MCF 10A (cell line): ENCODE measurements around the gene ATAD5. TPM values are rescaled to one million over a fixed set of nuclear protein-coding genes. Genes with fewer than 3 reads are reported as not detected.
"Not testable (repeated sequence)": the region's sequence is repeated elsewhere in the genome, so short reads cannot be mapped to it uniquely, and the experiment has no call there.

Experiments
- BruUV-seq: library from RNA; stranded (reverse); fragments of 400-500 nt; replicated peaks from 2 replicates; lab custom pipeline; 2021; lab: Mats Ljungman, UMichigan
- CTCF ChIA-PET: fragments of 300-600 bp; sonication (Branson Sonifier 250); formaldehyde crosslinking; extraction: SDS; loops from one replicate; lab custom pipeline; 2021; ENCODE audit warnings: antibody characterized with exemption, inconsistent platforms; lab: Yijun Ruan, JAX
- POLR2A ChIA-PET: fragments of 300-600, 350-650 bp; sonication (Branson Sonifier 250); formaldehyde crosslinking; extraction: SDS; loops from one replicate; lab custom pipeline; 2020; ENCODE audit warnings: antibody characterized with exemption, inconsistent platforms; lab: Yijun Ruan, JAX
- DNase-seq: peaks from one replicate; pipeline ENCODE4 v3.0.0-alpha.2; 2018; ENCODE audit not compliant: unreplicated experiment
- H3K27ac Mint-ChIP-seq: one replicate; pipeline ENCODE4 v1.8.0; 2022; ENCODE audit warnings: mild to moderate bottlenecking, low read depth, mixed read lengths; ENCODE audit not compliant: unreplicated experiment
- H3K27me3 Mint-ChIP-seq: one replicate; pipeline ENCODE4 v1.8.0; 2022; ENCODE audit warnings: mixed read lengths; ENCODE audit not compliant: insufficient read depth, unreplicated experiment
- H3K36me3 Mint-ChIP-seq: one replicate; pipeline ENCODE4 v1.8.0; 2022; ENCODE audit warnings: mild to moderate bottlenecking, moderate library complexity, mixed read lengths; ENCODE audit not compliant: insufficient read depth, unreplicated experiment
- H3K4me1 Mint-ChIP-seq: one replicate; pipeline ENCODE4 v1.8.0; 2022; ENCODE audit warnings: mixed read lengths; ENCODE audit not compliant: insufficient read depth, unreplicated experiment
- H3K4me3 Mint-ChIP-seq: one replicate; pipeline ENCODE4 v1.8.0; 2022; ENCODE audit warnings: mild to moderate bottlenecking, moderate library complexity, mixed read lengths; ENCODE audit not compliant: unreplicated experiment
- H3K9me3 Mint-ChIP-seq: one replicate; pipeline ENCODE4 v1.8.0; 2022; ENCODE audit warnings: mixed read lengths; ENCODE audit not compliant: unreplicated experiment
- CTCF ChIP-seq: fragments of 200-600 bp; IDR thresholded peaks from one replicate; pipeline ENCODE4 v1.8.0; 2022; ENCODE audit warnings: antibody characterized with exemption, mild to moderate bottlenecking; ENCODE audit not compliant: unreplicated experiment
- intact Hi-C: fragments of 100-400 bp; cut with micrococcal nuclease; formaldehyde crosslinking; loops from 2 replicates; pipeline ENCODE4 v1.14.1; 2022
- total RNA-seq: library from RNA; stranded (reverse); gene quantifications from 2 replicates; pipeline ENCODE4 v1.2.3, GENCODE V29; 2022

The ATAD5 gene
- total RNA-seq, 1 experiment from 2014 or later, result 3.6 TPM

GRCh38 chr17:30905742-30906100, 74.0 kb downstream of the ATAD5 start:
- TSS peak; percentile 65 for BruUV-seq
- POLR2A ChIA-PET, result interaction anchor here (0.7 to 4.9 kb wide), 7 partner anchors 10 to 103 kb away, joined by 3 to 94 read pairs (median 7); partner anchors contain the start of genes ATAD5 and RNF135
- no peak for TF ChIP-seq CTCF
- Mint-ChIP-seq H3K9me3 (no peaks in the 10 kb centered on the region), H3K4me1 (peaks cover 20% of the 10 kb centered on the region), H3K27ac (peak overlapping the region; percentile 98), H3K36me3 (peaks cover 41% of the 10 kb centered on the region), H3K4me3 (peak overlapping the region; percentile 95), H3K27me3 (no peaks in the 10 kb centered on the region)
- intact Hi-C loops, result loop anchor here (1.0 to 2.0 kb wide), 3 partner anchors 66 to 311 kb away; partner anchors contain the start of gene RNF135
- no peak for DNase-seq
- CTCF ChIA-PET, result interaction anchor here (0.9 kb wide), 1 partner anchor 11 kb away, joined by 4 read pairs; no protein-coding TSS in a partner anchor

- TF ChIP-seq CTCF, result no peak
- peak; percentile 90 for DNase-seq
- H3K9me3 Mint-ChIP-seq, result no peaks in the 10 kb centered on the region
- peak within 1 kb of the TSS; percentile 98 for H3K27ac Mint-ChIP-seq
- TSS peak; percentile 71 for BruUV-seq
- POLR2A ChIA-PET, result interaction anchor here (0.5 to 4.9 kb wide), 19 partner anchors 9 to 897 kb away, joined by 3 to 94 read pairs (median 4); partner anchors contain the start of genes ATAD5 and RNF135
- CTCF ChIA-PET, result interaction anchor here (0.9 to 1.0 kb wide), 2 partner anchors 72 to 309 kb away, joined by 3 read pairs; no protein-coding TSS in a partner anchor
- H3K36me3 Mint-ChIP-seq, result peaks cover 35% of the 10 kb centered on the region
- intact Hi-C loops, result loop anchor here (1.0 to 2.0 kb wide), 3 partner anchors 65 to 310 kb away; partner anchors contain the start of gene RNF135
- H3K4me1 Mint-ChIP-seq, result peaks cover 19% of the 10 kb centered on the region
- H3K27me3 Mint-ChIP-seq, result no peaks in the 10 kb centered on the region
- peak within 1 kb of the TSS; percentile 95 for H3K4me3 Mint-ChIP-seq
Measured at GRCh38 chr17:30906101-30906911, 74.5 kb downstream of the ATAD5 start, which contains the start of gene TEFM. Gene TEFM (minus strand): TSS chr17:30906238. CDS start chr17:30906198, 40 bp downstream.

- Mint-ChIP-seq H3K27ac (no peak overlapping the region), H3K4me3 (no peak overlapping the region), H3K36me3 (peaks cover 9% of the 10 kb centered on the region), H3K27me3 (no peaks in the 10 kb centered on the region), H3K9me3 (no peaks in the 10 kb centered on the region), H3K4me1 (peaks cover 13% of the 10 kb centered on the region)
- DNase-seq, result no peak
- TF ChIP-seq CTCF, result no peak
- ChIA-PET CTCF (no interaction called here), POLR2A (interaction anchor here (0.7 to 1.4 kb wide), 2 partner anchors 37 to 62 kb away, joined by 3 to 5 read pairs; partner anchors contain the start of gene RNF135)
- intact Hi-C loops, result no loop called here
- no TSS peak for BruUV-seq
Measured at GRCh38 chr17:30908717-30909420, 77.1 kb downstream of the ATAD5 start.

- BruUV-seq, intact Hi-C loops, H3K36me3 Mint-ChIP-seq, H3K9me3 Mint-ChIP-seq, H3K27ac Mint-ChIP-seq, DNase-seq, H3K27me3 Mint-ChIP-seq, H3K4me3 Mint-ChIP-seq: not testable (repeated sequence)
- peaks cover 13% of the 10 kb centered on the region for H3K4me1 Mint-ChIP-seq
- CTCF ChIA-PET, result interaction anchor here (0.6 kb wide), 2 partner anchors 9 to 1470 kb away, joined by 3 read pairs; no protein-coding TSS in a partner anchor
- POLR2A ChIA-PET, result interaction anchor here (0.6 to 1.4 kb wide), 2 partner anchors 61 to 193 kb away, joined by 3 to 5 read pairs; partner anchors contain the start of gene RNF135
Measured at GRCh38 chr17:30910151-30910550, 78.4 kb downstream of the ATAD5 start.
